ENCODE results near the gene PPP1R14B.

The PPP1R14B gene

GRCh38 chr11:64278576-64279190, 31.9 kb upstream of the PPP1R14B start:
- TF ChIP-seq CTCF (conservative IDR thresholded peaks at IDR 0.05; ENCODE audit: low read length) = no peak
- H3K4me3 ChIP-seq (ENCODE audit: low read length) = no peak overlapping the region
- no peak for DNase-seq (ENCODE audit: low read depth)

DNA sequence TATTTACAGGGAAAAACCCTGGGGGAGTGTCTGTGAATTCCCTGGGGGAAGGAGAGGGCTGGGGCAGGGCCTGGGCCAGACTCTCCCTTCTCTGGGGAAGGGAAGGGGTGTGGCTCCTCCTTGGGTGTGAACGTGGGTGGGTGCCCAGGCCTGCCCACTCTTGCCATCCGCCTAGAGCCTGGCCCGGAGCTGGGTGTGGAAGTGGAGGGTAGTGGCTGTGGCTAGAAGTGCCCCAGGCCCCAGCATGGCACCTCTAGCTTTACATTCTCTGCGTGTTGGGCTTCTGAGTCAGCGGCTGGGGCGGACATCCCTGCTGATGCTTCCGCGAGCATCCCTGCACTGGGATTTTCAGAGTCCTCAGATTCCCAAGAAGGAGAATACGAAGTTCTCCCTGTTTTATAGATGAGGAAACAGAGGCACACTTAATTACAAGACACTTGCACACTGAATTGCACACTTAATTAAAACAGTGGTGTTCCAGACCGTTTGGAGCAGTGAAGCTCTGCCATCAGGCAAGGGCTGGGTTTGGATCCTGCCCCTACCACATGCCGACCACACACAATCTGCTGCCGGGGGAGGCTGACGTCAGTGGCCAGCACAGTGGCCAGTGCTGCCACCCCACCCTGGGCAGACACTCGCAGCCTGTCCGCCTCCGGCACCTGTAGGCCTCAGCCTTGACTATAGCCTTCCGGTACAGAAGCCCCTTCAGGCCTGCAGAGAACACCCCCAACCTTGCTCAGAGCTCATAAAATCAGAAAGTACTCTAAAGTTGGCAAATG, 30.1 kb upstream of the PPP1R14B start:
- TF ChIP-seq CTCF (conservative IDR thresholded peaks at IDR 0.05; ENCODE audit: low read length) = no peak
- DNase-seq (ENCODE audit: low read depth) = peak; percentile 80
- H3K4me3 ChIP-seq (ENCODE audit: low read length) = no peak overlapping the region

DNA sequence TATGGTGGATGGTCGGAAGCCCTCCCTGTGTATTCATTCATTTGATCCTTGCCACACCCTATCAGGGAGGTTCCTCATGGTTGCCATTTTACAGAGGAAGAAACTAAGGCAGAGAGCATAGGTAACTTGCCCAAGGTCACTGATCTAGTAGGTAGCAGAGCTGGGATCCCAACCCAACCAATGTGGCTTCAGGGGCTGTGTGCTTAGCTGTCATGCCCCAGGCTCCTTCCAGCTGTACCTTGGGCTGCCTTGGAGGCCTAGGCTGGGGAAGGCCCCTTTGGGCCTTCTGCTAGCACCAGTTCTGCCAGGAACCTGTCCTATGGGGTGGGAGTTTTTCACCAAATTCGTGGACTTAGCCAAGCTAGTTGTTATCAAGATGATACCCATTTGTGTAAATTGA, 29.1 kb upstream of the PPP1R14B start:
- no peak overlapping the region for H3K4me3 ChIP-seq (ENCODE audit: low read length)
- no peak for DNase-seq (ENCODE audit: low read depth)
- TF ChIP-seq CTCF (conservative IDR thresholded peaks at IDR 0.05; ENCODE audit: low read length) = no peak

DNA sequence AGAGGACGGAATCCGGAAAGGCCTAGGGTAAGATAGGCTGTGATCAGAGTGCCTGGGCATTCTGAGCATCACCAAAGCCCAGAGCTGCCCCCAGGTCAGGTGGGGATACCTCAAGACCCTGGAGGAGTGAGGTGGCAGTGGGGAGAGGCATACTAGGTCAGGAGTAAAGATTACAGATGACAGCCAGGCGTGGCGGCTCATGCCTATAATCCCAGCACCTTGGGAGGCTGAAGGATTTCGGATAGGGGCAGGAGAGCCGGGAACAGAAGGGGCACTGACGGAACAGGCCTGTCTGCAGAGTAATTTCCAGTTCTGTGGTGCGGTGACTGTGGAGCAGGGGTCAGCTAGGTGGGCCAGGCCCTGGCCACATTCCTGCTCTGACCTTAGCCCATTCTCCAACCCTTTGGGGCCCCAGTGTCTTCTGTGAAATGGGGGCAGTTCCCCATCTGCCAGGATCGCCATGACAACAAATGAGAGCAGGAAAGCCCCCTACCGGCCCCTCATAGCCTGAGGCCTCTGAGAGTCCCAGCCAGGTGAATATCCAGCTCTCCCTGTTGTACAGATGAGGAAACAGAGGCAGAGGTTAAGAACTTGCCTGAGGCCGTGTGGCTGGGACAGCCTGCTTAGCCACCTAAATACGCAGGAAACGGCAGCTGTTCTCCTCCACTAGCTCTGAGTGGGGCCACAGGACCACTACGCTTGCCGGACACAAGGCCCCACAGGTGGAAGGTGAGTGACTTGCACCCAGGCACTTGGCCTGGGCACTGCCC, 28.5 kb upstream of the PPP1R14B start:
- DNase-seq (ENCODE audit: low read depth) = no peak
- H3K4me3 ChIP-seq (ENCODE audit: low read length) = no peak overlapping the region
- no peak for TF ChIP-seq CTCF (conservative IDR thresholded peaks at IDR 0.05; ENCODE audit: low read length)

- H3K4me3 ChIP-seq (ENCODE audit: low read length) = peak overlapping the region; percentile 80
- DNase-seq (ENCODE audit: low read depth) = peak; percentile 100
- no peak for TF ChIP-seq CTCF (conservative IDR thresholded peaks at IDR 0.05; ENCODE audit: low read length)
These were observed 22.9 kb upstream of the PPP1R14B start for GRCh38 chr11:64269540-64270220.

DNA sequence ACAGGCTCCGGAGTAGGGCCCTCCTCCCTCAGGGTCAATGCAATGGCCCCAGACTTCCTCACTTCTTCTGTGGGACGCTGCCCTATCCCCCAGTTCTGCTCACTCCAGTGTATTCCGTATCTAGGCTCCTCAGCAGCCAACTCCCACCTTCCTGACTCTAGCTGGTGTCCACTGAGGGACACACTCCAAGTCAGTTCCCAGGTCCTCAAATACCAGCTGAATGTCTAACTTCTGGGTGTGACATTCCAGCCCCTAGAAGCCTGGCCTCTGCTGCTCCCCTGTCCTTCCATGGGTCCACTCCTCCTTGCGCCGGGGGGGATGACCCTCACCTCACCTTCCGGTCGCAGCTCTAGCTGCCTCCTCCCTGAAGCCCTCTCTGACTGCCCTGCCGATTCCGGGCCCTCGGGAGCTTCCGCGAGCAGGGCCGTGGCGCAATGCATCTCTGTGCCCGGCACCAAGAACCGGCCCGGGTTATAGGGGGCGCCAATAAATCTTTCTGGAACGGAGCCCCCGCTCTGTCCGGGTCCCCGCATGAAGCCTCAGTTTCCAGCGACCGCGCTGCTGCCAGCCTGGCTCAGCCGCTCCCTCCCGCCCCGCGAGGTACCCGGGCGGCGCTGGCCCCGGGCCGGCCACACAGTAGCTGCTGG, 22.3 kb upstream of the PPP1R14B start:
- H3K4me3 ChIP-seq (ENCODE audit: low read length) = peak overlapping the region; percentile 71
- TF ChIP-seq CTCF (conservative IDR thresholded peaks at IDR 0.05; ENCODE audit: low read length) = no peak
- DNase-seq (ENCODE audit: low read depth) = peak; percentile 51

Measured in AG10803 (cell line).